ENCODE results near the gene CHCHD6. TPM values are rescaled to one million over a fixed set of nuclear protein-coding genes. Genes with fewer than 3 reads are reported as not detected.

Gene CHCHD6
- polyA plus RNA-seq, 4 donors: 2.2 to 15.0 (median 7.4) TPM

- Histone ChIP-seq H3K36me3 (ENCODE audit: control insufficient read depth in 3 of 3, insufficient read depth in 2 of 3, low read depth in 1 of 3, low read length in 3 of 3) (no peaks in the 10 kb centered on the region), H3K9me3 (ENCODE audit: control insufficient read depth in 2 of 2, insufficient read depth in 1 of 2, low read depth in 1 of 2, low read length in 1 of 2) (peaks cover 0 to 3% of the 10 kb centered on the region in 2 donors), H3K27ac (ENCODE audit: low read depth in 1 of 3, low read length in 2 of 3) (no peak overlapping the region), H3K27me3 (ENCODE audit: control insufficient read depth in 3 of 3, insufficient read depth in 3 of 3, low read length in 3 of 3) (peaks cover 0 to 3% (median 0%) of the 10 kb centered on the region in 3 donors), H3K4me3 (ENCODE audit: low read depth in 1 of 3, low read length in 3 of 3) (no peak overlapping the region), H3K4me1 (ENCODE audit: control insufficient read depth in 3 of 3, insufficient read depth in 2 of 3, low read depth in 1 of 3, low read length in 2 of 3) (no peaks in the 10 kb centered on the region)
- no peak for FAIRE-seq
- WGBS, 3 donors: 87 to 89% (median 87%) methylated on average over 1 of the region's 1 CpG
- DNase-seq: no peak
Observed at GRCh38 chr3:126973814-126974213, 269.8 kb downstream of the CHCHD6 start.

GRCh38 chr3:126974756-126975155 lies 270.7 kb downstream of the CHCHD6 start:
- no peaks in the 10 kb centered on the region for H3K4me1 ChIP-seq (ENCODE audit: control insufficient read depth in 3 of 3, insufficient read depth in 2 of 3, low read depth in 1 of 3, low read length in 2 of 3)
- H3K9me3 ChIP-seq (ENCODE audit: control insufficient read depth in 2 of 2, insufficient read depth in 1 of 2, low read depth in 1 of 2, low read length in 1 of 2): peaks cover 0 to 3% of the 10 kb centered on the region in 2 donors
- no peaks in the 10 kb centered on the region for H3K36me3 ChIP-seq (ENCODE audit: control insufficient read depth in 3 of 3, insufficient read depth in 2 of 3, low read depth in 1 of 3, low read length in 3 of 3)
- FAIRE-seq (no peak), DNase-seq (no peak)
- no peak overlapping the region for H3K4me3 ChIP-seq (ENCODE audit: low read depth in 1 of 3, low read length in 3 of 3)
- H3K27ac ChIP-seq (ENCODE audit: low read depth in 1 of 3, low read length in 2 of 3): no peak overlapping the region
- 53 to 71% (median 65%) methylated on average over 3 of the region's 3 CpGs for WGBS, 3 donors
- peaks cover 0 to 9% (median 0%) of the 10 kb centered on the region in 3 donors for H3K27me3 ChIP-seq (ENCODE audit: control insufficient read depth in 3 of 3, insufficient read depth in 3 of 3, low read length in 3 of 3)

GRCh38 chr3:126976906-126977305 lies 272.9 kb downstream of the CHCHD6 start:
- Histone ChIP-seq H3K4me1 (ENCODE audit: control insufficient read depth in 3 of 3, insufficient read depth in 2 of 3, low read depth in 1 of 3, low read length in 2 of 3) (peaks cover 0 to under 1% (median 0%) of the 10 kb centered on the region in 3 donors), H3K9me3 (ENCODE audit: control insufficient read depth in 2 of 2, insufficient read depth in 1 of 2, low read depth in 1 of 2, low read length in 1 of 2) (peaks cover 0 to 3% of the 10 kb centered on the region in 2 donors), H3K27me3 (ENCODE audit: control insufficient read depth in 3 of 3, insufficient read depth in 3 of 3, low read length in 3 of 3) (peaks cover 0 to 24% (median 0%) of the 10 kb centered on the region in 3 donors), H3K27ac (ENCODE audit: low read depth in 1 of 3, low read length in 2 of 3) (no peak overlapping the region), H3K4me3 (ENCODE audit: low read depth in 1 of 3, low read length in 3 of 3) (no peak overlapping the region), H3K36me3 (ENCODE audit: control insufficient read depth in 3 of 3, insufficient read depth in 2 of 3, low read depth in 1 of 3, low read length in 3 of 3) (no peaks in the 10 kb centered on the region)
- DNase-seq: no peak
- FAIRE-seq: no peak
- 90 to 94% (median 90%) methylated on average over 7 of the region's 7 CpGs for WGBS, 3 donors

GRCh38 chr3:126977821-126978220 lies 273.8 kb downstream of the CHCHD6 start:
- Histone ChIP-seq H3K4me3 (ENCODE audit: low read depth in 1 of 3, low read length in 3 of 3) (no peak overlapping the region), H3K4me1 (ENCODE audit: control insufficient read depth in 3 of 3, insufficient read depth in 2 of 3, low read depth in 1 of 3, low read length in 2 of 3) (peaks cover 0 to 5% (median 0%) of the 10 kb centered on the region in 3 donors), H3K36me3 (ENCODE audit: control insufficient read depth in 3 of 3, insufficient read depth in 2 of 3, low read depth in 1 of 3, low read length in 3 of 3) (no peaks in the 10 kb centered on the region), H3K27ac (ENCODE audit: low read depth in 1 of 3, low read length in 2 of 3) (no peak overlapping the region), H3K9me3 (ENCODE audit: control insufficient read depth in 2 of 2, insufficient read depth in 1 of 2, low read depth in 1 of 2, low read length in 1 of 2) (peaks cover 0 to 3% of the 10 kb centered on the region in 2 donors), H3K27me3 (ENCODE audit: control insufficient read depth in 3 of 3, insufficient read depth in 3 of 3, low read length in 3 of 3) (peaks cover 0 to 29% (median 0%) of the 10 kb centered on the region in 3 donors)
- DNase-seq (no peak), FAIRE-seq (no peak)
- 79 to 89% (median 85%) methylated on average over 6 of the region's 6 CpGs for WGBS, 3 donors

- FAIRE-seq (no peak), DNase-seq (no peak)
- Histone ChIP-seq H3K27me3 (ENCODE audit: control insufficient read depth in 3 of 3, insufficient read depth in 3 of 3, low read length in 3 of 3) (peaks cover 0 to 29% (median 0%) of the 10 kb centered on the region in 3 donors), H3K9me3 (ENCODE audit: control insufficient read depth in 2 of 2, insufficient read depth in 1 of 2, low read depth in 1 of 2, low read length in 1 of 2) (peaks cover 0 to 3% of the 10 kb centered on the region in 2 donors), H3K36me3 (ENCODE audit: control insufficient read depth in 3 of 3, insufficient read depth in 2 of 3, low read depth in 1 of 3, low read length in 3 of 3) (no peaks in the 10 kb centered on the region), H3K27ac (ENCODE audit: low read depth in 1 of 3, low read length in 2 of 3) (no peak overlapping the region), H3K4me1 (ENCODE audit: control insufficient read depth in 3 of 3, insufficient read depth in 2 of 3, low read depth in 1 of 3, low read length in 2 of 3) (peaks cover 0 to 5% (median 0%) of the 10 kb centered on the region in 3 donors), H3K4me3 (ENCODE audit: low read depth in 1 of 3, low read length in 3 of 3) (no peak overlapping the region)
- WGBS, 3 donors: 93 to 96% (median 95%) methylated on average over 5 of the region's 5 CpGs
Observed at GRCh38 chr3:126978291-126978690, 274.3 kb downstream of the CHCHD6 start.

- Histone ChIP-seq H3K27me3 (ENCODE audit: control insufficient read depth in 3 of 3, insufficient read depth in 3 of 3, low read length in 3 of 3) (peaks cover 0 to 29% (median 0%) of the 10 kb centered on the region in 3 donors), H3K4me1 (ENCODE audit: control insufficient read depth in 3 of 3, insufficient read depth in 2 of 3, low read depth in 1 of 3, low read length in 2 of 3) (peaks cover 0 to 8% (median 0%) of the 10 kb centered on the region in 3 donors), H3K36me3 (ENCODE audit: control insufficient read depth in 3 of 3, insufficient read depth in 2 of 3, low read depth in 1 of 3, low read length in 3 of 3) (no peaks in the 10 kb centered on the region), H3K4me3 (ENCODE audit: low read depth in 1 of 3, low read length in 3 of 3) (no peak overlapping the region), H3K27ac (ENCODE audit: low read depth in 1 of 3, low read length in 2 of 3) (no peak overlapping the region), H3K9me3 (ENCODE audit: control insufficient read depth in 2 of 2, insufficient read depth in 1 of 2, low read depth in 1 of 2, low read length in 1 of 2) (no peaks in the 10 kb centered on the region)
- DNase-seq (no peak), FAIRE-seq (no peak)
- 46 to 52% (median 49%) methylated on average over 5 of the region's 5 CpGs for WGBS, 3 donors
Observed at GRCh38 chr3:126979046-126979628, 275.1 kb downstream of the CHCHD6 start.

GRCh38 chr3:126980266-126980811 lies 276.3 kb downstream of the CHCHD6 start:
- FAIRE-seq: no peak
- H3K4me1 ChIP-seq (ENCODE audit: control insufficient read depth in 3 of 3, insufficient read depth in 2 of 3, low read depth in 1 of 3, low read length in 2 of 3): peaks cover 0 to 12% (median 0%) of the 10 kb centered on the region in 3 donors
- no peaks in the 10 kb centered on the region for H3K36me3 ChIP-seq (ENCODE audit: control insufficient read depth in 3 of 3, insufficient read depth in 2 of 3, low read depth in 1 of 3, low read length in 3 of 3)
- whole genome bisulfite sequencing, 3 donors: 58 to 81% (median 74%) methylated on average over 15 of the region's 15 CpGs
- H3K9me3 ChIP-seq (ENCODE audit: control insufficient read depth in 2 of 2, insufficient read depth in 1 of 2, low read depth in 1 of 2, low read length in 1 of 2): no peaks in the 10 kb centered on the region
- no peak overlapping the region for H3K27ac ChIP-seq (ENCODE audit: low read depth in 1 of 3, low read length in 2 of 3)
- H3K4me3 ChIP-seq (ENCODE audit: low read depth in 1 of 3, low read length in 3 of 3): no peak overlapping the region
- peak in 1 of 2 donors; percentile 11 for DNase-seq
- peaks cover 0 to 29% (median 0%) of the 10 kb centered on the region in 3 donors for H3K27me3 ChIP-seq (ENCODE audit: control insufficient read depth in 3 of 3, insufficient read depth in 3 of 3, low read length in 3 of 3)

- WGBS, 3 donors: 1 to 4% (median 4%) methylated on average over 11 to 12 of the region's 12 CpGs
- peak overlapping the region in 2 of 3 donors; percentile 45 to 70 for H3K4me3 ChIP-seq (ENCODE audit: low read depth in 1 of 3, low read length in 3 of 3)
- peaks cover 0 to 29% (median 0%) of the 10 kb centered on the region in 3 donors for H3K27me3 ChIP-seq (ENCODE audit: control insufficient read depth in 3 of 3, insufficient read depth in 3 of 3, low read length in 3 of 3)
- FAIRE-seq: no peak
- peaks cover 0 to 21% (median 0%) of the 10 kb centered on the region in 3 donors for H3K4me1 ChIP-seq (ENCODE audit: control insufficient read depth in 3 of 3, insufficient read depth in 2 of 3, low read depth in 1 of 3, low read length in 2 of 3)
- peak overlapping the region in 1 of 3 donors; percentile 87 for H3K27ac ChIP-seq (ENCODE audit: low read depth in 1 of 3, low read length in 2 of 3)
- DNase-seq: no peak
- H3K9me3 ChIP-seq (ENCODE audit: control insufficient read depth in 2 of 2, insufficient read depth in 1 of 2, low read depth in 1 of 2, low read length in 1 of 2): no peaks in the 10 kb centered on the region
- H3K36me3 ChIP-seq (ENCODE audit: control insufficient read depth in 3 of 3, insufficient read depth in 2 of 3, low read depth in 1 of 3, low read length in 3 of 3): no peaks in the 10 kb centered on the region
Observed at GRCh38 chr3:126982126-126982470, 278.1 kb downstream of the CHCHD6 start.
